HEK293 (cell line): ENCODE results near the gene LNX1.

Experiments
- KLF7 ChIP-seq: fragments of 450-650 bp; formaldehyde crosslinking; IDR thresholded peaks from 2 replicates; pipeline ENCODE4 v1.5.1; 2016; ENCODE audit warnings: missing biosample characterization, missing genetic modification characterization, borderline replicate concordance
- ZFHX2 ChIP-seq: fragments of 450-650 bp; formaldehyde crosslinking; conservative IDR thresholded peaks from 2 replicates; pipeline ENCODE4 v1.5.1; 2016; ENCODE audit warnings: missing biosample characterization, missing genetic modification characterization
- ZNF2 ChIP-seq: fragments of 450-650 bp; formaldehyde crosslinking; IDR thresholded peaks from 2 replicates; pipeline ENCODE4 v1.5.1; 2016; ENCODE audit warnings: missing biosample characterization, missing genetic modification characterization
- ZNF266 ChIP-seq: fragments of 450-650 bp; formaldehyde crosslinking; IDR thresholded peaks from 2 replicates; pipeline ENCODE4 v1.5.1; 2016; ENCODE audit warnings: missing biosample characterization, missing genetic modification characterization, low read depth
- TF ChIP-seq, protein P1 (sequence below): fragments of 450-650 bp; formaldehyde crosslinking; IDR thresholded peaks from 2 replicates; pipeline ENCODE4 v1.5.1; 2016; ENCODE audit warnings: missing biosample characterization, missing genetic modification characterization

DNA sequence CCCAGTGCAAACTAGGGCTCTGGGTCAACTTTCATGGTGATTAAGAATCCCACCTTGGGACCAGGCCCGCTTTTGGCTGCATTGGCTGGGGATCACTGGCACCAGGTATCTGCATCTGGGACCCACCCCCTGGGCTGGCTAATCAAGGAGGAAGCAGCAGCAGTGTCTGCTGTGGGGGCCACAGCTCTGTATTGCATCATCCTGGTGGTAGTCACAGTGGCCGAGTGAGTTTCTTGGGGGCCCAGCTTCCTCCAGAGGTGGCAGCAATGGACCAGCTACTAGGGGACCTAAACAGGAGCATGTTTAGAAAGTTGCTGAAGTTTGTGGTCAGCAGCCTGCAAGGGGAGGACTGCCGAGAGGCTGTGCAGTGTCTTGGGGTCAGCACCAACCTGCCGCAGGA lies 15.7 kb downstream of the LNX1 start:
- TF ChIP-seq KLF7 (no peak), ZNF266 (tag by site-specific recombination) (no peak), ZNF2 (tag by site-specific recombination) (no peak), ZFHX2 (no peak)
- TF ChIP-seq, protein P1, sequence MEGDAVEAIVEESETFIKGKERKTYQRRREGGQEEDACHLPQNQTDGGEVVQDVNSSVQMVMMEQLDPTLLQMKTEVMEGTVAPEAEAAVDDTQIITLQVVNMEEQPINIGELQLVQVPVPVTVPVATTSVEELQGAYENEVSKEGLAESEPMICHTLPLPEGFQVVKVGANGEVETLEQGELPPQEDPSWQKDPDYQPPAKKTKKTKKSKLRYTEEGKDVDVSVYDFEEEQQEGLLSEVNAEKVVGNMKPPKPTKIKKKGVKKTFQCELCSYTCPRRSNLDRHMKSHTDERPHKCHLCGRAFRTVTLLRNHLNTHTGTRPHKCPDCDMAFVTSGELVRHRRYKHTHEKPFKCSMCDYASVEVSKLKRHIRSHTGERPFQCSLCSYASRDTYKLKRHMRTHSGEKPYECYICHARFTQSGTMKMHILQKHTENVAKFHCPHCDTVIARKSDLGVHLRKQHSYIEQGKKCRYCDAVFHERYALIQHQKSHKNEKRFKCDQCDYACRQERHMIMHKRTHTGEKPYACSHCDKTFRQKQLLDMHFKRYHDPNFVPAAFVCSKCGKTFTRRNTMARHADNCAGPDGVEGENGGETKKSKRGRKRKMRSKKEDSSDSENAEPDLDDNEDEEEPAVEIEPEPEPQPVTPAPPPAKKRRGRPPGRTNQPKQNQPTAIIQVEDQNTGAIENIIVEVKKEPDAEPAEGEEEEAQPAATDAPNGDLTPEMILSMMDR (tag by site-specific recombination), result no peak
